GM21737 (cell line): ENCODE measurements around the gene PIK3R5.
A peak's percentile ranks its signal among the peaks of the same experiment; 100 is the strongest.
"Not testable (repeated sequence)": the region's sequence is repeated elsewhere in the genome, so short reads cannot be mapped to it uniquely, and the experiment has no call there.

Experiments
- ATAC-seq: cut with Tn5 transposase; IDR thresholded peaks from one replicate; pipeline ENCODE4 v1.9.1; 2021; ENCODE audit warnings: mild to moderate bottlenecking, moderate library complexity; ENCODE audit not compliant: unreplicated experiment

The PIK3R5 gene

GRCh38 chr17:8898126-8898525, 67.4 kb downstream of the PIK3R5 start:
- no peak for ATAC-seq

- ATAC-seq: no peak
Measured at GRCh38 chr17:8896641-8897635, 68.6 kb downstream of the PIK3R5 start.

- no peak for ATAC-seq
Measured at GRCh38 chr17:8896087-8896486, 69.4 kb downstream of the PIK3R5 start.

DNA sequence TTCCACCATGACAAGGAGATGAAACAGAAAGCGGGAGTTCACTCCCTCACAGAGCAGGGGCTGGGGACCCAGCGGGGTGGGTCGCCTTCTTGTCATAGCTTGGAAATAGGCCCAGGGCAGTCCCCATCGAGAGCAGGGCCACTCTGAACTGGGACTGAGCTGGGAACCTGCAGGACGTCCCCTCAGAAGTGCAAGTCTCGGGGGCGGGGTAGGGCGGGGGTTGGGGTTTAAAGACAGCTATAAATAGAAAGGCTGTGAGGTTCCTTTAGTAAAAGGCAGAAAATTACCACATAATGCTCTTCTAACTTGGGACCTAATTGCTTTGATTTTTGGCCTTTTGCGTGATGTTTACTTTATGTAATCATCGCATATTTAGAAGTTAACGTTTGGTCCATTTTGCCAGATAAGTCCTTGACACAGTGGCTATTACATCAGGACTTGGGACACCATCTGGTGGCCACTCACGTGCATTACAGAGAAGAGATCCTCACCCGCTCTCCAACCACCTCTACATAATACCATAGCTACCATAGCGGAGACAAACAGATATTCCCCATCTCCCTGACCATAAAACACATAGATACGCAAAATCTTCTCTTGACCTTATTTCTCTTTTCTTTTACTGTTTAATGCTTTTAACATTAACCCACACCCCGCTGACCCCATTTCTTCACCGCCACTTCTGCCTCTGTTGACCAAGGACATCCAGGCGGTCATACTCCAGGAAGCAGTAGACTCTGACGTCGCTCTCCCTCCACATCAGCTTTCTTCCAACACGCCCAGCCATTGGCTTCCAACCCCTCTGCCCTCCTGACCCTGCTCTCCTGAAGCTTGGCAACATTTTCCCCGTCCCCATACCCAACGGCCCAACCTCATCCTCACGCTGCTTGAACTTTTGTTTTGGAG, 70.6 kb downstream of the PIK3R5 start:
- peak; percentile 35 for ATAC-seq

GRCh38 chr17:8894202-8894671, 71.3 kb downstream of the PIK3R5 start:
- ATAC-seq: no peak

DNA sequence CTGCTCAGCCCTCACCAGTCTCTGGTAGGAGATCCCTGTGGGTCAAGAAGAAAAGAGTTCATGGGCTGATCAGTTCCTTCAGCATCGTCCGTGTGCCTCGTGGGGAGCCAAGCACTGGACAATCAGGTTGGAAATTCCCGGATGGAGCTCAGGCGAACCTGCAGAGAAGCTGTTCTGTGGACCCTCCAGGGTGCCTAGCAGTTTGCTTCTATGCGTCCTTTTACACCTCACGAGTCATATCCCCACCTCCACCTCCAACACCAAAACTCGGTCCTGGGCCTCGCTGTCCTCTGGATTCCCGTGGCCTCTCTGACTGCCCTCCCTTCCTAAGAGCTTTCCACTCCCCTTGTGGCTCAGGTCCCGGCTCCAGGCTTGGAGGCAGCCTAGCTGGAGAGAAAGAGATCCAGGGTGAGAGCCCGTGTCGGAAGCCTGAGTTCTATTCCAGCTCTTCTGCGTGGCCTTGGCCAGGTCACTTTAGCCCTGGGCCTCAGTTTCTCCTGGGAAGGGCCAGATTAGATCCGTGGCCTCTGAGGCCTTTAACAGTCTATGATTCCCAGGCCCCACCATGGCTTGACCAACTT, 71.8 kb downstream of the PIK3R5 start:
- ATAC-seq: no peak

GRCh38 chr17:8893059-8893458, 72.4 kb downstream of the PIK3R5 start:
- ATAC-seq: no peak

DNA sequence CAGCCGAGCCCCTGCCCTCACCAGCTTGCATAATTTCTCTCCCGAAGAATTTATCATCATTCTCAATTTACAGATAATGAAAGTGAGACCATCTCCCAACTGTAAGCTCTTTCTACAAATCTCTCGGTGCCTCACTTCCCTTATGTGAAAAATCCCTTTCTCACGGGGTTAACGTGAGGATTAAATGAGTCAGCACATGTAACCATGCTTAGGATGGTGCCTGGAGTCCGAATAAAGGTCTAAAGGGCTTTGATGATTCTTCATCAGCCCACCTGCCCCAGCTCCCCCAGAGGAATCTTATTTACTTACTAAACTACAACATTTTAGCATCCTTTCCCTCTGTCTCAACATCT, 73.2 kb downstream of the PIK3R5 start:
- ATAC-seq: no peak

DNA sequence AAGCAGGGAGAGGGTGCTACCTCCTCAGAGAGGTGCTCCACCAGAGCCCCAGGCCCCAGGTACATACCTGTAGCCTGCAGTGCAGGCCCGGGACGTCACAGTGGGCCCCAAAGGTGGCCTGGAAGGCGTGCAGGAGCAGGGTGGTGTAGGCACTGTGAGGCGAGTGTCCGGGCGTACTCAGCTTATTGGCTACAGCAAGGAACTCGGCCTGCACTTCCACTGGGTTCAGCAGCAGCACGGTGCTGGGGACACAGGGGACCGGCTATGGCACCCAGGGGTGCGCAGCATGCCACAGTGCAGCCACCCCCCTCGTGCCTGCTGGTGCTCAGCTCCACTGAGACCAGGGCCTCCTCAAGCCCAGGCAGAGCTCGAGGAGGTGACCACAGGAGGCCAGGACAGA, 74.8 kb downstream of the PIK3R5 start:
- no peak for ATAC-seq

- ATAC-seq: no peak
Measured at GRCh38 chr17:8889458-8890210, 75.9 kb downstream of the PIK3R5 start.

DNA sequence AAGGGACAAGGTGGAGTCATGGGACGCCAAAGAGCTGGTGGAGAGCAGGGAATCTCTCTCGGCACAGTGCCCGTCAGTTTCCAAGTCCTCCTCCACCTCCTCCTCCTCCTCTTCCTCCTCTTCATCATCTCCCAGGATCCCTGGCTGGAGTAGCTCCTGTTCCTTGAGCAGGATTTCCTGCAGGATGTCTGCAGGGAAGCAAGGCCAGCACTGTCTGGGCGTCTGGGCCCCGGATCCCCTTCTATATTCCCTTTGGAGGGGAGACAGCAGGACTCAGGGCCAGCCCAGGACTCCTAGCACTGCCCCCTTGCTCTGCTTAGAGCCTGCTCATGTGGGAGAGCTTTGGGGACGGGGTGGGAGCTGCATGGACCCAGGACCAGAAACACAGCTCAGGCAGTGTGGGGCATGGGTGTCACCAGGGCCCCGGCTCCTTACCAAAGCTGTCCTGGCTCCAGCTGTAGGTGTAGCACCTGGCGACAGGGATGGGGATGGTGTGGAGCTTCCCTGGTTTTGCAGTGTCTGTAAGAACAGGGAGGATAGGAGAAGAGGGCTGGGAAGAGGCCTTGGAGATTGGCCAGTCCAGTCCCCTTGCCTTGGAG, 76.7 kb downstream of the PIK3R5 start:
- ATAC-seq: no peak

DNA sequence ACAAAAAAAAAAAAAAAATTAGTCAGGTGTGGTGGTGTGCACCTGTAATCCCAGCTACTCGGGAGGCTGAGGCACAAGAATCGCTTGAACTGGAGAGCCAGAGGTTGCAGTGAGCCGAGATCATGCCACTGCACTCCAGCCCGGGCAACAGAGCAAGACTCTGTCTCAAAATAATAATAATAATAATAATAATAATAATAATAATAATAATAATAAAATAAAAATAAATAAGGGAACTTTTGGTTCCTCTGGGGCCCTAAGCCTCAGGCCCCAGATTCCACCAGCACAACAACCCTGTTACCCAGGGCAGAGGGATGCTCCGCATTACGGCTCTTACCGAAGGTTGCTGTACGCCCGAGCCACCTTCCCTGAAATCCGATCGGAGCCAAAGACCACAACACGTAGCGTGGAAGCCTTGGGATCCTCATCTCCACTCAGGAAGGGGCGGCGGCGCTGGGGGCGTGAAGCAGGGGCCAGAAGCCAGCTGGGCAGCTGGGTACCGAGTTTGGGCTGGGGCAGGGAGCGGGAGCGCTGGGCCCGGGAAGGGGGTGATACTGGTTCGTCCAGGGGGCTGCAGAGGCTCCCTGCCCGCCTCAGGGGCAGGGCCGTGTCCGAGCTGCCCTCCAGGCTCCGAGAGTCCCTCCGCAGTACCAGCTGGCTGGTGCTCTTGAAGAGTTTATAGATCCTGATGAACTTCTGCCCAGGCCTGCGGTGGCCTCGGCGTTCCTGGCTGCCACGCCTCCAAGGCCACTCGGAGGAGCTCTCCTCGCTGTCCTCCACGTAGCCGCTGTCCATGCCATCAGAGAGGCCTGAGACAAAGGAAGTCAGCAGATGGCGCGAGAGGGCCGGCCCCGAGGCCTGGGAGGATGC, 77.4 kb downstream of the PIK3R5 start:
- ATAC-seq: no peak

DNA sequence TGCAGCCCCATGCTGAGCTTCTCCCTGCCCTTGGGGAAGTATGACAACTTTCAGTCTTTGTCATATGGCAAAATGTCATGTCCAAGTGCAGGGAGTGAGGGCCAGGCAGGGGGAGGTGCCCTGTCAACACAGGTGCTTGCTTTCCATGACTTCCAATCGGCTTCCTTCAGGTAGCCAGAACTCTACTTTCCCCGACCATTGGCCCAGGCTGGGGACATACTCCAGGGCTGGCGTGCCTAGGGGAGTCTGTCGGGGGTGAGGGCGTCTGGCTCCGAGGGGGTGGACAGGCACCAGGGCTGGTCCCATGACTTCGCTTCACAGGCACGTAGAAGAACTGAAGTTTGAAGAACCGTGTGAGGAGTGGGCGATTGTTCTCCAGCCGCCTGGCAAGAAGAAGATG, 78.2 kb downstream of the PIK3R5 start:
- no peak for ATAC-seq

GRCh38 chr17:8885967-8886684, 79.4 kb downstream of the PIK3R5 start:
- ATAC-seq: no peak

DNA sequence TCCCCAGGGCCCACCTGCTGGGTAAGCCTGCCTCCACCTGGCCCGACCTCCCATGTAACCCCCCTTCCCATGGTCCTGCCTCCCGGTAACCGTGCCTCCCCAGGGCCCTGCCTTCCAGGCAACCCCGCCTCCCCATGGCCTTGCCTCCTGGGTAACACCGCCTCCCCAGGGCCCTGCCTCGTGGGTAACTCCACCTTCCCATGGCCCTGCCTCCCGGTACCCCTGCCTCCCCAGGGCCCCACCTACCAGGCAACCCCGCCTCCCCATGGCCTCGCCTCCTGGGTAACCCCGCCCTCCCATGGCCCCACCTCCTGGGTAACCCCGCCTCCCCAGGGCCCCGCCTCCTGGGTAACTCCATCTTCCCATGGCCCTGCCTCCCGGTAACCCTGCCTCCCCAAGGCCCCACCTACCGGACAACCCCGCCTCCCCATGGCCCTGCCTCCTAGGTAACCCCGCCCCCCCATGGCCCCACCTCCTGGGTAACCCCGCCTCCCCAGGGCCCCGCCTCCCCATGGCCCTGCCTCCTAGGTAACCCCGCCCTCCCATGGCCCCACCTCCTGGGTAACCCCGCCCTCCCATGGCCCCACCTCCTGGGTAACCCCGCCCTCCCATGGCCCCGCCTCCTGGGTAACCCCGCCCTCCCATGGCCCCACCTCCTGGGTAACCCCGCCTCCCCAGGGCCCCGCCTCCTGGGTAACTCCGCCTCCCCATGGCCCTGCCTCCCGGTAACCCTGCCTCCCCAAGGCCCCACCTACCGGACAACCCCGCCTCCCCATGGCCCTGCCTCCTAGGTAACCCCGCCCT, 80.1 kb downstream of the PIK3R5 start:
- ATAC-seq: not testable (repeated sequence)

DNA sequence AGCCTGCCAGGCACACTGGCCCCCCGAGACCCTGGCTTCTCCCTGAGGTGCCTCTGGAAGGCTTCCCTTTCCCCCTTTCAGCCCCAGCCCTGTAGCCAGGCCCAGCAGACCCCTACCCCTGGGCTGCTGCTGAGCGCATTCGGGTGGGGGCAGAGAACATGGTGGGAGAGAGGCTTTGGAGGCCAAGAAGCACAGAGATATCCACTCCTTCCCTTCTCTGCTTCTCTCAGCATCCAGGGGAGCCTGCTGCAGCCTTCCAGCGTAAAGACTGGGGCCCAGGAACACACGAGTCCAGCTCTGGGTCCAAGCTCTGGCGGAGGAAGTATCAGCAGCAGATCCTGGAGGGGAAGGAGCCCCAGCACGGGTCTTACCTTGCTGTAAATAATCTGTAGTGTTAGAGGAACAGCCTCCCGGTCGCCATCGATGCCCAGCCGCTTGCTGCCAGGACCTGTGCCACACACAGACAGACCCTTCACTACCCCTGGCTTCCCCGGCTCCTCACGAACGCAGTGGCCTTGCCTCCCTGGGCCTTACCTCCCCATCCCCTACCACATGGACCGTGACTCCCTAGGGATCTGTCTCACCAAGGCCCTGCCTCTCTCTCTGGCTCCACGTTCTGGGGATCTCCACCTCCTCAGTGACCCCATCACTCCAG, 81.0 kb downstream of the PIK3R5 start:
- ATAC-seq: no peak

DNA sequence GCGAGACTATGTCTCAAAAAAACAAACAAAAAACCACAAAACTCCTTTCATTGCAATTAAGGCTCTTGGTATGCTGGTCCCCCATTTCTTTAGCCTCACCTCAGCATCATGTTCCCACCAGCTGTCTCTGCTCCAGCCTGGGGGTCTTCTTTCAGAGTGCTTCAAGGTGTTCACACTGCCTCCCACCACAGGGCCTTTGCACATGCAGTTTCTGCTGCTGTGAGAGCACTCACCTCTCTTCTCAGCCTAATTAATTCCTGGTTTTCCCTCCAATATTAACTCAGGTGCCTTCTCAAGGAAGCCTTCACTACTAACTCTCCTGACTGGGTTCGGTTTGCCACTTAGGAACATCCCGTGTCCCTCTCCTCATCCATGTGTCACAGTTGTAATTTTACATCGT, 82.2 kb downstream of the PIK3R5 start:
- ATAC-seq: no peak
